NCI-H2029 treated with DMSO at 0.1 percent for 48 hours (cell line): ENCODE measurements around the gene SHOX.

Experiments used
- DNase-seq: peaks from one replicate; lab custom pipeline; 2025; lab: John Stamatoyannopoulos, UW

SHOX gene

GRCh38 chrX:666762-667720 is 36.5 kb downstream of the SHOX start:
- no peak for DNase-seq

GRCh38 chrX:670645-671044 is 40.1 kb downstream of the SHOX start:
- no peak for DNase-seq

- DNase-seq: no peak
These were observed 42.3 kb downstream of the SHOX start for GRCh38 chrX:672931-673330.

GRCh38 chrX:675279-675954 is 44.8 kb downstream of the SHOX start:
- DNase-seq: no peak

- no peak for DNase-seq
These were observed 45.3 kb downstream of the SHOX start for GRCh38 chrX:675955-676295.

- no peak for DNase-seq
These were observed 46.8 kb downstream of the SHOX start for GRCh38 chrX:677376-677775.

- DNase-seq: no peak
These were observed 48.8 kb downstream of the SHOX start for GRCh38 chrX:679291-679979.

GRCh38 chrX:680062-680461 is 49.5 kb downstream of the SHOX start:
- no peak for DNase-seq

- no peak for DNase-seq
These were observed 51.4 kb downstream of the SHOX start for GRCh38 chrX:681989-682388.

GRCh38 chrX:682892-683291 is 52.3 kb downstream of the SHOX start:
- DNase-seq: no peak

GRCh38 chrX:683576-683975 is 53.0 kb downstream of the SHOX start:
- DNase-seq: no peak

- no peak for DNase-seq
These were observed 54.8 kb downstream of the SHOX start for GRCh38 chrX:685120-686032.

GRCh38 chrX:689983-690382 is 59.4 kb downstream of the SHOX start:
- DNase-seq: no peak

- DNase-seq: no peak
These were observed 64.2 kb downstream of the SHOX start for GRCh38 chrX:694800-695199.

- DNase-seq: no peak
These were observed 67.6 kb downstream of the SHOX start for GRCh38 chrX:698206-698605.

- DNase-seq: no peak
These were observed 70.3 kb downstream of the SHOX start for GRCh38 chrX:700936-701335.

GRCh38 chrX:701673-702072 is 71.1 kb downstream of the SHOX start:
- no peak for DNase-seq

GRCh38 chrX:703466-703865 is 72.9 kb downstream of the SHOX start:
- DNase-seq: no peak

GRCh38 chrX:703866-704265 is 73.3 kb downstream of the SHOX start:
- no peak for DNase-seq
